NCI-H446 (cell line): ENCODE results near the gene CD164L2.
"Not testable (repeated sequence)": the region's sequence is repeated elsewhere in the genome, so short reads cannot be mapped to it uniquely, and the experiment has no call there.

Experiments used
- DNase-seq, 2 experiments: peaks; one replicate each; lab custom pipeline; 2025; lab: John Stamatoyannopoulos, UW

Gene CD164L2

GRCh38 chr1:27384797-27385196 is 1.7 kb upstream of the CD164L2 start:
- not testable (repeated sequence) for DNase-seq

- DNase-seq = no peak
These were observed 528 bp upstream of the CD164L2 start for GRCh38 chr1:27383661-27384060.

GRCh38 chr1:27381969-27382762 is 967 bp downstream of the CD164L2 start:
- no peak for DNase-seq

DNA sequence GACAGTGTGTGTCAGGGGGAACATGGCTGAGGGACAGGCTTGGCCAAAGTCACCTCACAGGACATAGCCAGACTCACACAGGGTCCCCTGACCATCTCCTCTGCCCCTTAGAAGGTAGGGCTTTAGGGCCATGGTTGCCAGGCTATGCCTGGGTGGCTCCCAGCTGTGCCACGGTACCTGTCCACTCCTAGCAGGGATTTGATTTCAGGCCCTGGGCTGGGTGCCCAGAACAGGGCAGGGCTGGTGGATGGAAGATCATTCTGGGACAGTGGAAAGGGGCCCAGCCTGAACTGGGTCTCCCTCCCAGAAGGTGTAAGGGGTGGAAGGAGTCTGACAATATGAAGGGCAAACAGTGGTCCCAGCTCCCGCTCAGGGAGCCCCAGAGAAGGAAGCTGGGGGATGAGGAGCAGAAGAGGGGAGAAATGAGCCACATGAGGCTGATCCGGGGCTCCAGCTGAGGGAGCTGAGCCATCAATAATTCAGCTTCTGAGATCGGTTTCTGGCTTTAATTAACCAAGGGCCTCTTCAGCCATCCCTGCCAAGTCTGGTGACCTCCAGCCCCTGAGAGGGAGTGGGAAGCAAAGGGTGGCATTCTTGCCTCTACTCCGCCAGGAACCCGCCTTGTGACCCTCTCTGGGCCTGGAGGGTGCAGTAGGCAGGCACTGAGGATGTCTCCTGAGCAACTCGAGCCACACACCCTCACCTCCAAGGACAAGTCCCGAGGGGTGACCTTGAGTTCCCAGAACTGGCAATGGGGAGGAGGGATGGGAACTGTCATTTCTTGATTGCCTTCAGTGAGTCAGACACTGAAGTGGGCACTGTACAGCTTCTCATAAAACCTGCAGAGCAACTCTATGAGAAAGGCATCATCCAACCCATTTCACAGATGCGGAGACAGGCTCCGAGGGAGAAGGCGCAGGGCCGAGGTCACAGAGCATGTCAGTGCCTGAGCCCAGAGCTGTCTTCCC is 2.1 kb downstream of the CD164L2 start:
- no peak for DNase-seq

DNA sequence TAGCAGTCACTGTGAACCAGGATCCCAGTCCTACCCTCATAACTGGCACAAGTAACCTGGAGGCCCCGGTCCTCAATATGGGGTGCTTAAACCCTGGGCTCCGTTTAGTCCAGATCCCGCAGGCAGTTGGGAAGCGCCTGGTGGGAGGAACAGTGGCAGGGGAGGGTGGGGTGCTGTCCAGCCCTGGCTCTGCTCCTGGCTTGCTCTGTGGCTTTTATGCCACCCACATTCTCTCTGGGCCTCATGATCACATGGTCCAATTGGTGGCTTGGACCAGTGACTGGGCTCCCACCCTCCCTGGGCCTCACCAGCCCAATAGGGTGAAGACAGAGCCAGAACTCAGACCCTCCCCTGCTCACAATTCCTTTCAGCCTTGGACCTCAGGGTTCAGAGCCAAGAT is 2.9 kb downstream of the CD164L2 start:
- DNase-seq = no peak

DNA sequence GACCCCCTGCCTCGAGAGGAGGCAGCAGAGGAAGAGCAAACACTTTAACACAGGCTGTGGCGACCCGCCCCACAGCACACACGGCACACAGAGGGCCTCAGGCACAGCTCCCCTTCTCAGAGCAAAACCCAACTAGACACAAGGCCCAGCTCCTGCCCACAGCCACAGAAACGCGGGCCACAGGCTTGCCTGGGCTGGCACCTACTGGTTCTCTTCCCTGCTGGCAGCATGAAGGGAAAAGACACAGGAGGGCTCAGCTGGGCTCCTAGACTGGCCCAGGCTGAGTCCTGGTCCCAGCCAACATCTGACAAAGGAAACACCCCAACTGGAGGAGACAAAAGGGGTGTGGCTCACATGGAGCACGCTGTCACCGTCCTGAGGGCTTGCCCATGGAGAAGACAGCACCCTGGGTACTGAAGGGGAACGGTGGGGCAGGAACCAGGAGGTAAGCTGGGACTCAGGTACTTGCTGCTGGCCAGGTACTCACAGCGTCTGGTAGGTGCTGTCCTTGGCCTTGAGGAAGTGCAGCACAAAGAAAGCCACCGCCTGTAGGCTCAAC is 3.5 kb downstream of the CD164L2 start:
- no peak for DNase-seq

- DNase-seq = no peak
These were observed 5.2 kb downstream of the CD164L2 start for GRCh38 chr1:27377760-27378495.

DNA sequence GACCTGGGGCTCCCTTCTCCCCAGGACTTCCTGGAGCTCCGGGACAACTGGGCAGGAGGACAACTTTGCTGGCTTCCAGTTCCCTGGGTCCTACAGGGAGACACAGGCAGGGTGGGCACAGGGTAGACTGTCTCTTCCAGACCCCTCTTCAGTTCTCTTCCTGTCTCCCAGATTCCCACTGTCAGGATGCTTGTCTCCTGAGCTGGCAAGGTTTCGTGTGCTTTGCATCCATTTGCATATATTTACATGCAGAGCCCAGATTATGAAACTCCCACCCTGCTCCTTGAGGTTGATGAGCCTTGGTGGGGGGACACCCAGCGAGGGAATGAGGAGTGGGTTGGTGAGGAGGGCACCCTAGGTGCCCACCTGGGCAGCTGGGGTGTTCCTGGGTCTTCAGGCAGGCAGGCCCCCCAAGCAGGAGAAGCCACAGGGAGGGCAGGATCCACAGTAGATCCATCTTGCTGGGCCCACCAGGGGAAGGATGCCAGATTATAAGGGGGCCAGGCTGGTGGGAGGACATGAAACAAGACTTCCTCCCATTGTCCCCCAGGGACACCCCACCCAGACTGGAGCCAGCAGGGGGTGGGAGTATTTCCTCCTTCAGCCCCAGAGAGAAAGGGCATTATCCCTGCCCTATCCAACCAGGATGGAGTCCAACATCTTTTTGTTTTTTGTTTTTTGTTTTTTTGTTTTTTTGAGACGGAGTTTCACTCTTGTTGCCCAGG is 8.6 kb downstream of the CD164L2 start, which contains the start of gene FCN3:
TSS of gene FCN3 (minus strand) at position 463 of the 725 bp plus-strand sequence. CDS start at position 457, 6 bp downstream.
- no peak for DNase-seq

- DNase-seq = no peak
These were observed 10.1 kb downstream of the CD164L2 start for GRCh38 chr1:27372808-27373690.

- DNase-seq = no peak
These were observed 10.9 kb downstream of the CD164L2 start for GRCh38 chr1:27372022-27372807.

GRCh38 chr1:27368869-27369582 is 14.1 kb downstream of the CD164L2 start:
- DNase-seq = peak in 1 of 2 experiments; percentile 36

DNA sequence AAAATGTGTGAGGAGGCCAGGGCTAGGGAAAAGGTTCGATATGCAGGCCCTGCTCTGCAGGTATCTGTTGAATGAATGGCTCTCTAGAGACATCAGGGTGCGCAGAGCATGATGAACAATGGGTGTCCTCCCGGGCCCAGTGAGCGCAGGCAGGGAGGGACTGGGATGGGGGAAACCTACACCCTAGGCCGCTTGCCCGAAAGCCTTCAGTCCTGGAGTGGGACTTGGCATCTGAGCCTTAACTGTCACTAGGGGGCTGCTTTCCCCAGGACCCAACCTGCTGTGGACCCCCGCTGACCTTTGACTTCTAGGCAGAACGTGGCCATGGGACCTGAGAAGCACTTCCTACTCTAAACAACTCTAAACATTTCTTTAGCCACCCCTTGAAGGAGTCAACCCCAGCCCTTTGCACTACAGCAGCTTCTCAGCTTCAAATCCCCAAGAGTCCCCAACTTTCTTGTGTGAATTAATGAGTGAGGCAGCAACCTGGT is 15.9 kb downstream of the CD164L2 start:
- no peak for DNase-seq

DNA sequence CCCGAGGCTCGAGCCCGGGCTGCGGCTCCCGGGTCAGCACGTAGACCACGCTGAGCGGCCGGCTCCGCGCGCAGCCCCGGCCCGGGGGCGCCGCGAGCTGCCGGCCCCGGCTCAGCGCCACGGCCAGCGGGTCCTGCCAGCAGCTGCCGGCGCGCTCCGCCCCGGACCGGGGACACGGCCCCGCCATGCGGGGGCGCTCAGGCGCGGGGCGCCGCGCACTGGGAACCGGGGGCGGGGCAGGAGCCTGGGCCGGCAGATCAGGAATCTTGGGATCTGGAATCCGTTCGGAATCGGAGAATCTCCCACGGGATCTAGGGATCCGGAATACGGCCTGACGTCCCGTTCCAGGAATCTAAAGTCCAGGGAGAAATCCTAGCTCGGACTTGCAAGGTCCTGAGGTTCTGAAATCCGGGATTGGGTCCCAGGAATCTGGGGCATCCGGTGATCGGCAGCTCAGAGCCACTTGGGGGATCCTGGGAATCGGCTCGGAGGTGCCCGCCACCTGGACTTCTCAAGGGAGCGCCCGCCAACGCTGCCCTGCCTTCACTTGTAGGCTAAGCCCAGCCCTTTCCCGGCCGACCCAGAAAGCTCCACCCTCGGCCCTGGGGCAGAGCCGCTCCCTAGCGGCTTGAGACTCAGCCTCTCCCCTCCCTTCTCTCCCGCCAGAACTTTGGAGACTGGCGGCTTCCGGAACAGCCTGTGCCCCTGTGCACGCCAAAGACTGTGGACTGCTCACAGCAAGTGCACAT is 16.5 kb downstream of the CD164L2 start, which contains the start of gene MAP3K6:
TSS of gene MAP3K6 (minus strand) at position 551 of the 749 bp plus-strand sequence. CDS start at position 187, 364 bp downstream.
- peak; percentile 46 to 87 for DNase-seq

DNA sequence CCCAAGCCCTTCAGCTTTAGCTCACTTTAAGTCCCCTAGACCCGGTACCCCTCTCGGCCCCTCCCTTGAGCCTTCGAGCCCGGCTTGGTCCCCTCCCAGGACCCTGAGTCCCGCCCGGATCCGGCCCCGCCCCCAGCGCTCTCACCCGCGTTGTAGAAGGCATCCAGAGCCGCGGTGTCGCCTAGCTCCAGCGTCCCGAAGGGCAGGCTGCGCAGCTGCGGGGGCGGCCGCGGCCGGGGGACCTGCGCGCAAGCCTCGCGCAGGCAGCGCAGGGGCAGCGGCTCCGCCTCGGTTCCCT is 17.1 kb downstream of the CD164L2 start:
- peak; percentile 79 to 87 for DNase-seq

DNA sequence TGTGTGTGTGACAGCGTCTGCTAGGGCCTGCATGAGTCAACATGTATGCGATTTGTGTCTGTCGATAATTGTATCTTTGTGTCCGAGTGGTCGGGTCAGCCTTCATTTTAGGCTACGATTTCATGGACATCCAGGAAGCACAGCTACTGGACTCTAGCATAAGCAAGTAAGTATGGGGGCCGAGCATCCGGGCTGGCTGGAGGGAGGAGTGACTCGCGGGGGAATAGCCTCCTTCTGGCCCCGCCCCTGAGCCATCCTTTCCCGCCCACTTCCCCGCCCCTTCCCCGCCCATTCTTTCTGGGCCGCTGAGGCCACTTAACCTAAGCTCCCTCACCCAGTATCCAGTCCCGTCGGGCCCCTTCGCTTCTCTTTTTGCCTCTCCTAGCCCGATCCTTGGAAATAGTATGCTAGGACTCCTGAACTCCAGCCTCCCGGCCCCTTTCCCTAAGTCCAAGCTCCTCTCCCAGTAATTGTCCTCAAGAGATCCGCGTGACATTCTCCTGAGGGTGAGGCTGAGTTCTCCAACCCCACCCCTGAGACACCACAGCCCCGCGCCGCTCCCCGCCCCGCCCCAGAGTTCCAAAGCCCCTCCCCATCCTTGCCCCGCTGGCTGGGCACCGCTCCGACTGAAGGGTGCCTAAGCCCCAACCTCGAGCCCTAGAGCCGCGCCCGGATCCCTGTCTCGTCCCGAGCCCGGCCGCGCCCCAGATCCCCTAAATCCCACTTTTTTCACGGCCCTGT is 17.6 kb downstream of the CD164L2 start:
- DNase-seq = peak; percentile 88 to 95

- no peak for DNase-seq
These were observed 18.3 kb downstream of the CD164L2 start for GRCh38 chr1:27364696-27365371.
